ENCODE measurements around the gene UGCG. TPM values are rescaled to one million over a fixed set of nuclear protein-coding genes. Genes with fewer than 3 reads are reported as not detected.
A peak's percentile ranks its signal among the peaks of the same experiment; 100 is the strongest.

UGCG gene
- total RNA-seq, 1 experiment from 2014 or later = 23.3 TPM

GRCh38 chr9:111939322-111939721, 42.7 kb downstream of the UGCG start:
- Histone ChIP-seq H3T11ph (ENCODE audit: low read length) (no peak overlapping the region), H2BK12ac (ENCODE audit: insufficient read length, low read depth, low read length) (no peak overlapping the region), H4K91ac (ENCODE audit: insufficient read length, low read depth, low read length) (no peak overlapping the region), H2BK20ac (ENCODE audit: low read depth, low read length, poor library complexity, severe bottlenecking) (no peak overlapping the region), H2BK15ac (ENCODE audit: low read depth, low read length) (no peak overlapping the region), H4K20me1 (ENCODE audit: control insufficient read depth, insufficient read depth, insufficient read length) (no peaks in the 10 kb centered on the region), H4K8ac (replicated peaks; ENCODE audit: insufficient read length, low read depth, low read length) (no peak overlapping the region), H2AFZ (ENCODE audit: low read length) (no peak overlapping the region), H3K4ac (ENCODE audit: low read depth, low read length) (no peak overlapping the region), H4K5ac (ENCODE audit: insufficient read length, low read depth, low read length) (no peak overlapping the region), H3K79me1 (ENCODE audit: insufficient read depth, low read depth, low read length, poor library complexity, severe bottlenecking) (no peaks in the 10 kb centered on the region), H2BK120ac (ENCODE audit: low read depth, low read length, poor library complexity, severe bottlenecking) (no peak overlapping the region), H3K56ac (ENCODE audit: insufficient read length, low read depth, low read length) (no peak overlapping the region), H3K14ac (ENCODE audit: insufficient read depth, low read length) (no peak overlapping the region), H3K4me1 (ENCODE audit: insufficient read depth, low read length) (no peaks in the 10 kb centered on the region), H3K18ac (ENCODE audit: insufficient read length, low read depth, low read length) (no peak overlapping the region), H3K23me2 (ENCODE audit: insufficient read length, low read depth, low read length, poor library complexity, severe bottlenecking) (no peaks in the 10 kb centered on the region), H2BK5ac (ENCODE audit: insufficient read length, low read length) (no peak overlapping the region), H3K4me2 (ENCODE audit: insufficient read depth, insufficient read length, low read length) (no peak overlapping the region), H3K9ac (ENCODE audit: extremely low read depth, insufficient read length, low read length) (no peak overlapping the region), H3K27me3 (ENCODE audit: insufficient read depth, low read length) (no peaks in the 10 kb centered on the region), H3K23ac (ENCODE audit: insufficient read length, low read depth, low read length) (no peak overlapping the region), H2AK5ac (ENCODE audit: insufficient read length, low read length) (no peak overlapping the region), H3K79me2 (ENCODE audit: insufficient read depth, low read length) (no peaks in the 10 kb centered on the region), H3K27ac (ENCODE audit: insufficient read length, low read depth, low read length) (no peak overlapping the region), H3K9me3 (ENCODE audit: control insufficient read depth, low read depth, low read length) (no peaks in the 10 kb centered on the region)
- DNase-seq = no peak
- H3K27me3 Mint-ChIP-seq (ENCODE audit: low read depth) = no peaks in the 10 kb centered on the region
- no peaks in the 10 kb centered on the region for H3K9me3 Mint-ChIP-seq
- H3K27ac Mint-ChIP-seq = peak overlapping the region in 1 of 3 experiments; percentile 42; a peak in 1 of 7 replicates
- no peak for TF ChIP-seq CTCF (conservative IDR thresholded peaks at IDR 0.05)
- no peak overlapping the region for H3K4me3 Mint-ChIP-seq
- H3K4me1 Mint-ChIP-seq = peaks cover 0 to 5% of the 10 kb centered on the region in 2 experiments; a peak in 1 of 4 replicates
- no CpG with 5 or more reads among the region's 2 CpGs for WGBS (ENCODE audit: extremely low coverage, insufficient read length, low lambda C conversion rate)
- peaks cover 0 to 12% (median 0%) of the 10 kb centered on the region in 3 experiments; a peak in 4 of 7 replicates for H3K36me3 Mint-ChIP-seq (ENCODE audit: insufficient read depth in 1 of 3, low read depth in 3 of 3)

Measured in H9 (cell line).